Testis (tissue), 5 donors: Measurements from ENCODE around the gene RAB18. TPM values are rescaled to one million over a fixed set of nuclear protein-coding genes. Genes with fewer than 3 reads are reported as not detected.

Experiments used
- DNase-seq: peaks from one replicate; pipeline ENCODE4 v3.0.0-alpha.2; 2019
- H3K27ac ChIP-seq, 2 donors: fragments of 200-600 bp; sonication (generic); one replicate each; pipeline ENCODE4 v1.5.1; 2019
- H3K27me3 ChIP-seq: fragments of 200-600 bp; sonication (generic); one replicate; pipeline ENCODE4 v1.5.1; 2019
- H3K36me3 ChIP-seq: fragments of 200-600 bp; sonication (generic); one replicate; pipeline ENCODE4 v1.5.1; 2017; ENCODE audit warnings: low read depth; ENCODE audit errors: missing control alignments
- H3K4me1 ChIP-seq: fragments of 200-600 bp; sonication (generic); one replicate; pipeline ENCODE4 v1.5.1; 2019
- H3K4me3 ChIP-seq, 2 donors: fragments of 200-600 bp; sonication (generic); one replicate each; pipeline ENCODE4 v1.5.1; 2017 to 2019
- H3K9me3 ChIP-seq: fragments of 200-600 bp; sonication (generic); one replicate; pipeline ENCODE4 v1.5.1; 2017
- CTCF ChIP-seq, 3 experiments: fragments of 450-650 bp in 2 of 3; fragments of 200-600 bp in 1 of 3; sonication (generic) in 1 of 3; IDR thresholded peaks; one replicate each; pipeline ENCODE4 v1.5.1; 2016 to 2019; ENCODE audit warnings: antibody characterized with exemption in 3 of 3, mild to moderate bottlenecking in 2 of 3, moderate library complexity in 1 of 3
- POLR2A ChIP-seq: fragments of 450-650 bp; IDR thresholded peaks from one replicate; pipeline ENCODE4 v1.6.1; 2017; ENCODE audit warnings: antibody characterized with exemption, mild to moderate bottlenecking, moderate library complexity
- WGBS, 2 donors: methylation state at CpG; one replicate each; pipeline ENCODE4 v1.1.5; 2018; 5-methylcytosine and 5-hydroxymethylcytosine counted together
- intact Hi-C: fragments of 100-400 bp; cut with DNase I; formaldehyde crosslinking; loops from one replicate; pipeline ENCODE4 v1.15.1; 2023; ENCODE audit warnings: low total_unique reads
- long read RNA-seq, 2 donors: transcript quantifications; one replicate each; lab custom pipeline, GENCODE V29; 2026
- polyA plus RNA-seq: library from polyadenylated mRNA; stranded (reverse); fragments of 350-450 nt; fragmentation: Illumina TruSeq; extraction: RNeasy Lipid Tissue Mini Kit (QIAGEN cat#74804); gene quantifications from one replicate; pipeline ENCODE4 v1.2.3, GENCODE V29; 2014; ENCODE audit warnings: low read depth, low replicate concordance; ENCODE audit not compliant: insufficient read depth
- total RNA-seq, 2 donors: library from RNA; depleted of rRNA; stranded (reverse); fragments of >200 nt; gene quantifications; one replicate each; pipeline ENCODE4 v1.2.3, GENCODE V29; 2016

Gene RAB18
- 10 to 100 TPM; 51.6 to 53.1 TPM for total RNA-seq
- polyA plus RNA-seq, result 99.8 TPM
- long read RNA-seq, donor 1, full-length matches to known transcripts, result 40 of 61 reads
- long read RNA-seq, donor 1, partial matches to known transcripts, result 21 of 61 reads
- long read RNA-seq, donor 1, other reads (novel, unspliced or antisense), result 0 of 61 reads
- long read RNA-seq, donor 2, full-length matches to known transcripts, result 29 of 34 reads
- long read RNA-seq, donor 2, partial matches to known transcripts, result 5 of 34 reads
- long read RNA-seq, donor 2, other reads (novel, unspliced or antisense), result 0 of 34 reads

GRCh38 chr10:27504007-27504807, at the start of gene RAB18:
TSS of gene RAB18 (plus strand) at chr10:27504304. CDS start at chr10:27504370, 66 bp downstream.
- 0 to 1% methylated on average over 50 to 53 of the region's 71 CpGs for WGBS, 2 donors

GRCh38 chr10:27454837-27455236, 49.3 kb upstream of the RAB18 start:
- WGBS, 2 donors, result 65 to 77% methylated on average over 3 of the region's 3 CpGs
- intact Hi-C loops, result no loop called here

More at GRCh38 chr10:27504007-27504807, at the start of gene RAB18:
- TF ChIP-seq POLR2A (peak; percentile 73), CTCF (IDR thresholded peaks at IDR 0.05) (no peak)
- peak; percentile 97 for DNase-seq
- intact Hi-C loops, result no loop called here
- Histone ChIP-seq H3K36me3 (no peaks in the 10 kb centered on the region), H3K27me3 (no peaks in the 10 kb centered on the region), H3K9me3 (no peaks in the 10 kb centered on the region), H3K4me3 (peak within 1 kb of the TSS; percentile 91 to 93), H3K27ac (peak within 1 kb of the TSS; percentile 79 to 93), H3K4me1 (no peaks in the 10 kb centered on the region)

GRCh38 chr10:27457261-27457945, 46.7 kb upstream of the RAB18 start:
- H3K36me3 ChIP-seq, result no peaks in the 10 kb centered on the region
- H3K27ac ChIP-seq, result no peak overlapping the region
- H3K27me3 ChIP-seq, result no peaks in the 10 kb centered on the region
- no peak overlapping the region for H3K4me3 ChIP-seq
- intact Hi-C loops, result no loop called here
- 50 to 54% methylated on average over 3 of the region's 3 CpGs for WGBS, 2 donors
- TF ChIP-seq CTCF (IDR thresholded peaks at IDR 0.05) (no peak), POLR2A (no peak)
- no peaks in the 10 kb centered on the region for H3K4me1 ChIP-seq
- no peaks in the 10 kb centered on the region for H3K9me3 ChIP-seq
- DNase-seq, result no peak

More at GRCh38 chr10:27454837-27455236, 49.3 kb upstream of the RAB18 start:
- no peak for DNase-seq
- Histone ChIP-seq H3K4me3 (no peak overlapping the region), H3K9me3 (no peaks in the 10 kb centered on the region), H3K4me1 (no peaks in the 10 kb centered on the region), H3K36me3 (no peaks in the 10 kb centered on the region), H3K27ac (no peak overlapping the region), H3K27me3 (no peaks in the 10 kb centered on the region)
- TF ChIP-seq CTCF (IDR thresholded peaks at IDR 0.05) (no peak), POLR2A (no peak)

GRCh38 chr10:27457966-27458365, 46.1 kb upstream of the RAB18 start:
- 15 to 59% methylated on average over 2 of the region's 2 CpGs for WGBS, 2 donors
- H3K9me3 ChIP-seq, result no peaks in the 10 kb centered on the region
- no peak for DNase-seq

More at GRCh38 chr10:27457966-27458365, 46.1 kb upstream of the RAB18 start:
- no peak overlapping the region for H3K27ac ChIP-seq
- H3K4me1 ChIP-seq, result no peaks in the 10 kb centered on the region
- H3K4me3 ChIP-seq, result no peak overlapping the region
- H3K27me3 ChIP-seq, result no peaks in the 10 kb centered on the region
- TF ChIP-seq POLR2A (no peak), CTCF (IDR thresholded peaks at IDR 0.05) (no peak)
- intact Hi-C loops, result no loop called here
- H3K36me3 ChIP-seq, result no peaks in the 10 kb centered on the region
